HG03558 (cell line): ENCODE data around the gene JOSD1.

Experiments used
- ATAC-seq: cut with Tn5 transposase; IDR thresholded peaks from one replicate; pipeline ENCODE4 v1.9.1; 2021; ENCODE audit warnings: moderate number of reproducible peaks; ENCODE audit not compliant: unreplicated experiment; ENCODE audit errors: extremely low read depth

Gene JOSD1

GRCh38 chr22:38700789-38701628, at the start of gene JOSD1:
JOSD1 (minus strand) TSS chr22:38700943; CDS start chr22:38699987, 956 bp downstream.
- ATAC-seq = no peak

DNA sequence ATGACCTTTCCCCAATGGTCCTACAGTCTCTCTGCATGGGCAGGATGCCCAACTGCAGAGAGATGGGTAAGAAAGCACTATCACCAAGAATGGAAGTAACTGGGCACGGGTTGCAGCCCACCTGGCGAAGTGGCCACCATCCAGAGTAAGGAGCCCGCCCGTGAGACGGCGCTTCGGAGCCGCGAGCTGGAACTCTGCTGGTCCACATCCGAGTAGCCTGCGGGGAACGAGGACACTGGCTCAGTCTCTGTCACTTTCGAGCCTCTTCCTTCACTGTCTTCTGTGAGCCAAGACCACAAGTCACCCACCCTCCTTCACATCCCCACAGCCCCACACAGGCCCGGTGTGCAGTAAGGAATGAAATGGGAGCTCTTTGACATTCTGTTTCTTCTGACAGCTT, 49.4 kb upstream of the JOSD1 start:
- no peak for ATAC-seq

DNA sequence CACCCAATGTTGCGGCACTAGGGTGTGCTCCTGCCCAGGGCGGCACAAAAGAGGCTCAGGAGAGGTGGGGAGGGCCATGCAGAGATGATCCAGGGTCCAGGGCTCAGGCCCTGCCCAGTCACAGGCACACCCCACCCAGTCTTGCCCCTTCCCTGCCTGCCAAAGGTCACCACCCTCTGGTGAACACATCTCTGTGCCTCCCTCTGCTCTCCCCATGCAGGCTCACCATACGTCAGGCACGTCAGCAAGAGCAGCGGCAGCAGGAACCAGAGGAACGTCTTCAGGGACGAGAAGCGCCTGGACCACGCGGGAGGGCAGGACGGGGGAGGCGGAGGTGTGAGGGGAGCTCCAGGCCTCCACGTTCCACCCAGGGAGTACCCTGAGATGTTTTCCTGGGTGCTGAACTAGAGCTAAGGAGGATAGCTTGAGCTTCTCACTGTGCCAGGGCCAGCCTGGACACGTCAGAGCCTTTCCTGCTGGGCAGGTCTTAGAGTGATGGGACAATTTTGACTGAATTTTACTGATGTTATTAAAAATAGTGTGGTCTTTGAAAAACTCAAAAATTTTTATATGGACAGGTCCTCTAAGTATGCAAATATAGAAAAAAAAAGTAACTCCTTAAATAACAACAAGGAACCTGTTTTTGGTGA, 47.9 kb upstream of the JOSD1 start:
- ATAC-seq = no peak

- ATAC-seq = no peak
These were observed 45.1 kb upstream of the JOSD1 start for GRCh38 chr22:38745676-38746460.

DNA sequence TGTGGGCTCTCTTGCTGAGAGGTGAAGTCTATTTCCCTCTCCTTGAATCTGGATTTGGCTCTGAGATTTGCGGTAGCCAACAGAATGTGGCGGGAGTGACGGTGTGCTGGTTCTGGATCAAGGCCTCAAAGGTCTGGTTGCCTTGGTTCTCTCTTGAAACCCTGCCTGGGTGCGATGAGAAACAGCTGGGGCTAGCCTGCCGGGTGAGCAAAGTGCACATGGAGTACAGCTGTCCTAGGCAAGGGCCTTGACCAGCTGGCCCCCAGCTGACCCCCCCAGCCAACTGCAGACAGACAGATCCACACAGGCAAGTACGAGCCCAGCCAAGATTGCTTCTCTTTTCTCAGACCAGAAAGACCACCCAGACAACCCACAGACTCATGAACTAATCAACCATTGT, 44.2 kb upstream of the JOSD1 start:
- no peak for ATAC-seq

GRCh38 chr22:38742176-38742942, 41.6 kb upstream of the JOSD1 start:
- no peak for ATAC-seq

DNA sequence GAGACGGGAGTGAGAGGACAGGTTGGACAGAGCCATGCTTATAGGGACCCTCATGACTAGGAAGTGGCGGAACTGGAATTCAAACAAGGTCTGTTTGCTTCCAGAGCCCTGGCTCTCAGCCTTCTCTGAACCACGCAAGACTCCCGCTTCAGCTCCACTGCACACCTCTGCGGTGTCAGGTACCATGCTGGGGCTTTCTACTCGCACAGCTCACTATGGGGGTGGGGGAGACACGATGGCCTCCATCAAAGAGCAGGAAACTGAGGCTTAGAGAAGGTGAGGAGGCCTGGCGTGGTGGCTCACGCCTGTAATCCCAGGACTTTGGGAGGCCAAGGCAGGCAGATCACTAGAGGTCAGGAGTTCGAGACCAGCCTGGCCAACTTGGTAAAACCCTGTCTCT, 40.8 kb upstream of the JOSD1 start:
- ATAC-seq = no peak

DNA sequence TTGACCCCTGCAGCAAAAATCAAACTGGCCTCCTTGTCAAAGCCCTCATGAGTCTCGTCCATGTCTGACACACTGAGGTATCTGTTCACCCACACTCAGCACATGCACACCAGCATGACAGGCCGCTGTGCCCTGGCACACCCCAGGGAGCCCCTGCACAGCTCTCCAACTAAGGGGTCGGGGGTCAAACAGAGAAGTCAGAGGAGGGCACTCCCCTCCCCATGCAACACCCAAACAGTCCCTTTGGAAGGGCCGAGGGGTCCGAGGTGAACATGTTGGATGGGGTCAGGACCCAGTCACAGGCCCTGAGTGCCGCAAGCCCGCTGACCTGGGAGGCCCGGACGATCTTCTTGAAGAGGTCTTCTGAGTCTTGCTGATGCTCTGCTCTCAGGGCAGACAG, 40.4 kb upstream of the JOSD1 start:
- no peak for ATAC-seq

GRCh38 chr22:38740754-38741153, 40.0 kb upstream of the JOSD1 start:
- ATAC-seq = no peak

DNA sequence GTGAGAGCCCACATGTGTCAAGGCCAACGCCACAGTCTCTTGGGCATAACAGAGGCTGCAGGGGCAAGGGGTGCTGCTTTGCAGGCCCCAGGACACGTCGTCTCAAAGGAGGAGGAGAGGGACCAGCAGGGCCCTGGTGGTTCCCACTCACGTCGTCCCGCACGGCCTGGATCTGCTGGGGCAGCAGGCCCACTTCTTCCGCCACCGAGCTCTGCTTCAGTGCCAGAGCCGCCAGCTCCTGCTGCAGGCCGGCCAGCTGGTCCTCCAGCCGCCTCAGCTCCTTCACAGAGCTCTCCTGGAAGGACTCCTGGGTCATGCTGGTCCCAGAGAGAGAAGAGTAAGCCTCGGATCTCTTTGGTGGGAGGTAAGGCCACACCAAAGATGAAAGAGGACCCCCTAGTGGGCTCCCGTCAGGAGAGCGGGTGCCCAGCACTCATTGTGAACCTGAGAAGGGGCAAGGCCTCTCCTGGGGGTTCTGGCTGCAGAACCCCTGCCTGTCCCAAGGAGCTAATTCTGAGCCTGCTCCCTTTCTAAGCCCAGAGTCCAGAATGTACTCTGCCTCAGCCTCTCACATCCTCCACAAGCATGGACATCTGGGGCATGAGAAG, 39.5 kb upstream of the JOSD1 start:
- no peak for ATAC-seq

GRCh38 chr22:38739300-38740055, 38.7 kb upstream of the JOSD1 start:
- ATAC-seq = no peak

DNA sequence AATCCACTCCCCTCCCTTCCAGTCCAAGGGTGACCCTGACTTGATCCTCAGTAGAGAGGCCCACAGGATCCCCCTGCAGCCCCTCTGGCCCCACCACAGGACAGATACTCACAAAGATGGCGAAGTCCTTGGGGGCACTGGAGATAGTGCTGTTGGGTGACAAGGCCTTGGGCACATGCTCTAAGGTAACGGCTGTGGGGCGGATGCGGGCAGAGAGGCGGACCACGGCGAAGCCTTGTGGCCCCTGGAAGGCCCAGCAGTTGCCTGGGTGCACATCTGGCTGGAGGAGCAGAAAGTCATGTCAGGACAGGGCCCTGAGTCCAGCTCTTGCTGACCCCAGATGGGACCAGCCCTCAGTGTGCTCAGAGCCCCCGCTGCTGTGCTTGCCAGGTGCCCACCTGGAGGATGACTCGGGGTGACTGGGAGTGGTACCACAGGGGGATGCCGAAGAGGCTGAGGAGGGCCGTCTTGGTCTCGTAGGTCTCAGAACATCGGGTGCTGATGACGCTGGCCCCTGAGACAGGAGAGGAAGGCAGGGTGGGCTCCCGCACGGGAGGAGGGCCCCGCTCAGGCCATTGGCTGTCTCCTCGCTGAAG, 37.8 kb upstream of the JOSD1 start:
- no peak for ATAC-seq

GRCh38 chr22:38737302-38738060, 36.7 kb upstream of the JOSD1 start:
- ATAC-seq = no peak

DNA sequence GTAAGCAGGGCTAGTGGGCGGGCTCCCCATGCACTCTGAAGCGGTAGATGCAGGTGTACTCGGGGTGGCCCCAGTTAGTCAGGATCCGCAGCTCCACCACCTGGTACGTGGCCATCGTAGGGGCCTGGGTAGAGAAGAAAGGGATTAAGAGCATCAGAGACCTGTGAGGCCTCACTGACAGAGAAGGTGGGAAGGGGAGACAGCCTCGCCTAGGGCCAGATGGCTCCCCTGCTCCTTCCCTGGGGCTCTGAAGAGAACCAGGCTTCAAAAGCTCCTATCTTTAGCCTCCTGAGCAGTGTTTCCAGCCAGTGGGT, 35.5 kb upstream of the JOSD1 start:
- no peak for ATAC-seq

GRCh38 chr22:38735465-38736256, 34.9 kb upstream of the JOSD1 start:
- no peak for ATAC-seq

GRCh38 chr22:38735126-38735464, 34.4 kb upstream of the JOSD1 start:
- ATAC-seq = no peak

GRCh38 chr22:38734421-38735100, 33.8 kb upstream of the JOSD1 start:
- ATAC-seq = no peak
